ENCODE results near the gene TLR8.

TLR8 gene

DNA sequence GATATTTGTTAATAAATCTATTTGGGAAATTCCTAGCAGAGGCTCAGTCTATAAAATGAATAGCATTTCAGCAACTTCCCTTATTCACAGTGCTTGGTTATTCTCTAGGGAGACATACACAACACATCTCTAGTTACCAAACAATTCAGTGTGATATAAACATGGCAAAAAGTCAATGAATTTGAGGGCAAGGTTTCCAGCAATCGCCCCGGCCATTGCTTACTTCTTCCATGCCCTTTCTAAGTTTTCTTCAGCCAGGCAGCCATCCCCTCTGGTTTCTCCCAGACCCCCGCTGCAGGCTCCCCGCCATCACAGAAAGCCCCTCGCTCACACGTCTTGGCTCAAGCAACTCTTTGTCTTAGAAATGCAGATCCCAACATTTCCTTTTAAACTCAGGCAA is 35.2 kb upstream of the TLR8 start:
- DNase-seq (ENCODE audit: extremely low spot score) = no peak
- ChIA-PET POLR2A (no interaction called here), CTCF (no interaction called here)

DNA sequence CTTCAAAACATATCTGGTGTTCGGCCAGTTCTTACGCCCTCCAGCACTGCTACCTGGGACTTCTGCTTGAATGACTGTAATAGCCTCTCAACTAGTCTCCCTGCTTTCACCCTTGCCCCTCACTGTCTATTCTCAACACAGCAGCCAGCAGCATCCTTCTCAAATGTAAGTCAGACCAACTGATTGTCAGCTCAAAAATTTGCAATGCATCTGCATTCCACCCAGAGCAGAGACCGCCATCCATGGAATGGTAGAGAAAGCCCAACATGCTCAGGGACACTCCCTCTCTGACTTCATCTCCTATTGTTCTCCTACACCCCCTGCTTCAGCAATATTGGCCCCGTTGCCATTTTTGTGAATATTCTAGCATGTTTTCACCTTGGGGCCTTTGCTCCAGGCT is 33.7 kb upstream of the TLR8 start:
- TF ChIP-seq ZNF384 (IDR thresholded peaks at IDR 0.05) (no peak), HDGF (IDR thresholded peaks at IDR 0.05; ENCODE audit: borderline replicate concordance) (no peak), BHLHE40 (IDR thresholded peaks at IDR 0.05; ENCODE audit: borderline replicate concordance) (no peak), LEF1 (IDR thresholded peaks at IDR 0.05; ENCODE audit: borderline replicate concordance) (no peak), L3MBTL2 (conservative IDR thresholded peaks at IDR 0.05) (no peak), NFRKB (IDR thresholded peaks at IDR 0.05) (no peak), FOXM1 (IDR thresholded peaks at IDR 0.05; ENCODE audit: borderline replicate concordance) (no peak), TARDBP (IDR thresholded peaks at IDR 0.05) (no peak), PKNOX1 (IDR thresholded peaks at IDR 0.05) (no peak), CTBP1 (IDR thresholded peaks at IDR 0.05; ENCODE audit: borderline replicate concordance) (no peak)
- no peak for DNase-seq (ENCODE audit: extremely low spot score)
- ChIA-PET CTCF (no interaction called here), POLR2A (no interaction called here)

More for the DNA sequence above, 35.2 kb upstream of the TLR8 start:
- TF ChIP-seq ELF4 (IDR thresholded peaks at IDR 0.05) (no peak), HDGF (IDR thresholded peaks at IDR 0.05; ENCODE audit: borderline replicate concordance) (no peak)

GRCh38 chrX:12874581-12874980 is 31.8 kb upstream of the TLR8 start:
- CTCF ChIA-PET = no interaction called here
- POLR2A ChIA-PET = no interaction called here
- no peak for TF ChIP-seq FOXA1 (IDR thresholded peaks at IDR 0.05)
- no peak for TF ChIP-seq TARDBP (IDR thresholded peaks at IDR 0.05)
- no peak for TF ChIP-seq CTBP1 (IDR thresholded peaks at IDR 0.05; ENCODE audit: borderline replicate concordance)
- no peak for TF ChIP-seq SP1 (IDR thresholded peaks at IDR 0.05)
- no peak for TF ChIP-seq BHLHE40 (IDR thresholded peaks at IDR 0.05; ENCODE audit: borderline replicate concordance)
- TF ChIP-seq FOXM1 (IDR thresholded peaks at IDR 0.05; ENCODE audit: borderline replicate concordance) = no peak
- no peak for DNase-seq (ENCODE audit: extremely low spot score)

DNA sequence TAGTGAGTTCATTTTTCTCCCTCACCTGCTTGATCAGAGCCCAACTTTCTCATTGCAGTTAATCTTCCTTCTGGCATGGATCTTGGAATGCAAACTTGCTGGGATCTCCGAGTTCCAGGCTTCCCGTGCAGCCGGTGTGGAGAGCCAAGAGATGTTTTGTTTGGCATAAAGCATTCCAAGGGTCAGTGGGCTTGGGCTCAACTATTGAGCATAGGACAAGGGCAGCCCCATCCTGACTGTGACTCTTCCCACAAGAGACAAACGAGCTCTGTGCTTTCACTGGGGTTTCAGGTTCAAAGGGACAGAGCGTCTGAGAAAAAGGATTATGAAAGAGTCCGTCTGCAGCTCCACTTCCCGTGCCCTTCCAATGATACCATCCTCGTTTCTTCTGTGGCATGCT is 29.0 kb upstream of the TLR8 start:
- CTCF ChIA-PET = interaction anchor here (0.6 kb wide), 1 partner anchor 106 kb away, joined by 4 read pairs; no protein-coding TSS in a partner anchor
- DNase-seq (ENCODE audit: extremely low spot score) = no peak
- TF ChIP-seq HDGF (IDR thresholded peaks at IDR 0.05; ENCODE audit: borderline replicate concordance) (no peak), FOXK2 (IDR thresholded peaks at IDR 0.05) (no peak)
- POLR2A ChIA-PET = no interaction called here

DNA sequence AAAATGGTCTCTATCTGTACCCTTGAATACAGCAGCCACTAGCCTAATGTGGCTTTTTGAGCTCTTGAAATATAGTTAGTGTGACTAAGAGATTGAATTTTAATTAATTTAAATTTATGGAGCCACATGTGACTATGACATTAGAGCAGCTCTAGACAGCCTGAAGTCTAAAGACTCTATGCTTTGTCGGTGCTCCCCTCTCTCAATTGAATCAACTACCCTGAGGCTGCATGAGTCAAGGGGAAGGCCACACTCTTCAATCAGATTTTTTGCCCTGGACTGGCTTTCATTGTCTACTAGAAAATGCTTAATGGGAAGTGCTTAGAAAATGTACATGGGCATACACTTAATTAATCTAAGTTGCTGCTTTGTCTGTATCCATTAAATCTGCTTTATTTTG is 27.9 kb upstream of the TLR8 start:
- ChIA-PET CTCF (no interaction called here), POLR2A (no interaction called here)
- no peak for DNase-seq (ENCODE audit: extremely low spot score)
- TF ChIP-seq TARDBP (IDR thresholded peaks at IDR 0.05) (no peak), L3MBTL2 (conservative IDR thresholded peaks at IDR 0.05) (no peak), FOXK2 (IDR thresholded peaks at IDR 0.05) (no peak), NFRKB (IDR thresholded peaks at IDR 0.05) (no peak), BHLHE40 (IDR thresholded peaks at IDR 0.05; ENCODE audit: borderline replicate concordance) (no peak), PKNOX1 (IDR thresholded peaks at IDR 0.05) (no peak), ELF4 (IDR thresholded peaks at IDR 0.05) (no peak), FOXA1 (IDR thresholded peaks at IDR 0.05) (no peak), CTBP1 (IDR thresholded peaks at IDR 0.05; ENCODE audit: borderline replicate concordance) (no peak), FOXM1 (IDR thresholded peaks at IDR 0.05; ENCODE audit: borderline replicate concordance) (no peak), HDGF (IDR thresholded peaks at IDR 0.05; ENCODE audit: borderline replicate concordance) (no peak)

- TF ChIP-seq NFRKB (IDR thresholded peaks at IDR 0.05) (no peak), PKNOX1 (IDR thresholded peaks at IDR 0.05) (no peak), ARNT (IDR thresholded peaks at IDR 0.05) (no peak), FOXM1 (IDR thresholded peaks at IDR 0.05; ENCODE audit: borderline replicate concordance) (no peak), FOXK2 (IDR thresholded peaks at IDR 0.05) (no peak), ZNF384 (IDR thresholded peaks at IDR 0.05) (no peak), SUZ12 (IDR thresholded peaks at IDR 0.05) (no peak), LEF1 (IDR thresholded peaks at IDR 0.05; ENCODE audit: borderline replicate concordance) (no peak), ELF4 (IDR thresholded peaks at IDR 0.05) (no peak), BHLHE40 (IDR thresholded peaks at IDR 0.05; ENCODE audit: borderline replicate concordance) (no peak), HDGF (IDR thresholded peaks at IDR 0.05; ENCODE audit: borderline replicate concordance) (no peak), FOXA1 (IDR thresholded peaks at IDR 0.05) (no peak), SP1 (IDR thresholded peaks at IDR 0.05) (no peak), L3MBTL2 (conservative IDR thresholded peaks at IDR 0.05) (no peak), CTBP1 (IDR thresholded peaks at IDR 0.05; ENCODE audit: borderline replicate concordance) (no peak), TARDBP (IDR thresholded peaks at IDR 0.05) (no peak)
- ChIA-PET CTCF (no interaction called here), POLR2A (no interaction called here)
- no peak for DNase-seq (ENCODE audit: extremely low spot score)
Measured at GRCh38 chrX:12881914-12882313, 24.5 kb upstream of the TLR8 start.

DNA sequence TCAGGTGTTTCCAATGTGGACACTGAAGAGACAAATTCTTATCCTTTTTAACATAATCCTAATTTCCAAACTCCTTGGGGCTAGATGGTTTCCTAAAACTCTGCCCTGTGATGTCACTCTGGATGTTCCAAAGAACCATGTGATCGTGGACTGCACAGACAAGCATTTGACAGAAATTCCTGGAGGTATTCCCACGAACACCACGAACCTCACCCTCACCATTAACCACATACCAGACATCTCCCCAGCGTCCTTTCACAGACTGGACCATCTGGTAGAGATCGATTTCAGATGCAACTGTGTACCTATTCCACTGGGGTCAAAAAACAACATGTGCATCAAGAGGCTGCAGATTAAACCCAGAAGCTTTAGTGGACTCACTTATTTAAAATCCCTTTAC is 20.9 kb upstream of the TLR8 start:
- CTCF ChIA-PET = no interaction called here
- POLR2A ChIA-PET = no interaction called here
- no peak for DNase-seq (ENCODE audit: extremely low spot score)
- TF ChIP-seq PKNOX1 (IDR thresholded peaks at IDR 0.05) (no peak), ARNT (IDR thresholded peaks at IDR 0.05) (no peak), NFRKB (IDR thresholded peaks at IDR 0.05) (no peak), TARDBP (IDR thresholded peaks at IDR 0.05) (no peak), BHLHE40 (IDR thresholded peaks at IDR 0.05; ENCODE audit: borderline replicate concordance) (no peak), SUZ12 (IDR thresholded peaks at IDR 0.05) (no peak), FOXK2 (IDR thresholded peaks at IDR 0.05) (no peak), SP1 (IDR thresholded peaks at IDR 0.05) (no peak), L3MBTL2 (conservative IDR thresholded peaks at IDR 0.05) (no peak), HDGF (IDR thresholded peaks at IDR 0.05; ENCODE audit: borderline replicate concordance) (no peak), ELF4 (IDR thresholded peaks at IDR 0.05) (no peak)
